Common myeloid progenitor, CD34-positive (primary cell): Measurements from ENCODE around the gene STYXL2.

Experiments
- CTCF ChIA-PET: fragments of 350-600 bp; sonication (Branson Sonifier 250); formaldehyde crosslinking; loops from one replicate; lab custom pipeline; 2021; ENCODE audit warnings: antibody characterized with exemption; lab: Charles Lee
- POLR2A ChIA-PET: fragments of 350-600 bp; sonication (Branson Sonifier 250); formaldehyde crosslinking; loops from one replicate; lab custom pipeline; 2021; ENCODE audit warnings: antibody characterized with exemption; lab: Charles Lee
- DNase-seq, 3 donors: peaks; one replicate each; pipeline versions ENCODE4 v3.0.0 to v3.0.0-alpha.2; 2013
- H3K27ac ChIP-seq, 2 experiments: 1 replicate in 1 of 2; 2 replicates in 1 of 2; pipeline ENCODE4 v1.7.0; 2013; ENCODE audit warnings: inconsistent platforms in 2 of 2, low read length in 2 of 2, mild to moderate bottlenecking in 2 of 2, low read depth in 1 of 2, moderate library complexity in 1 of 2; ENCODE audit not compliant: severe bottlenecking in 2 of 2, insufficient read depth in 1 of 2, poor library complexity in 1 of 2
- H3K27me3 ChIP-seq, 5 experiments: replicated peaks in 2 of 5; 1 replicate in 3 of 5; 2 replicates in 2 of 5; pipeline versions ENCODE4 v1.6.1 to v1.7.0; 2013; ENCODE audit warnings: low read length in 4 of 5, mild to moderate bottlenecking in 2 of 5, moderate library complexity in 2 of 5, inconsistent platforms in 1 of 5; ENCODE audit not compliant: insufficient read depth in 5 of 5, control insufficient read depth in 4 of 5
- H3K36me3 ChIP-seq, 4 experiments: 1 replicate in 2 of 4; 2 replicates in 2 of 4; pipeline versions ENCODE4 v1.6.1 to v1.7.0; 2013; ENCODE audit warnings: low read length in 3 of 4, control low read depth in 1 of 4, mild to moderate bottlenecking in 1 of 4; ENCODE audit not compliant: control insufficient read depth in 4 of 4, insufficient read depth in 4 of 4
- H3K4me1 ChIP-seq, 4 experiments: 1 replicate in 3 of 4; 2 replicates in 1 of 4; pipeline versions ENCODE4 v1.6.1 to v1.7.1; 2013; ENCODE audit warnings: low read length in 3 of 4, mild to moderate bottlenecking in 3 of 4, control low read depth in 1 of 4, inconsistent platforms in 1 of 4, moderate library complexity in 1 of 4; ENCODE audit not compliant: control insufficient read depth in 4 of 4, insufficient read depth in 4 of 4; ENCODE audit errors: control extremely low read depth in 1 of 4
- H3K4me3 ChIP-seq, 7 experiments: 1 replicate in 4 of 7; 2 replicates in 3 of 7; pipeline versions ENCODE4 v1.5.1 to v1.7.0; 2013; ENCODE audit warnings: mild to moderate bottlenecking in 7 of 7, low read length in 6 of 7, moderate library complexity in 6 of 7, inconsistent platforms in 2 of 7, low read depth in 2 of 7, control low read depth in 1 of 7; ENCODE audit not compliant: insufficient read depth in 4 of 7, control insufficient read depth in 1 of 7; ENCODE audit errors: extremely low read depth in 1 of 7
- H3K9me3 ChIP-seq, 5 experiments: 1 replicate in 4 of 5; 2 replicates in 1 of 5; pipeline versions ENCODE4 v1.6.1 to v1.7.1; 2013; ENCODE audit warnings: low read length in 4 of 5, mild to moderate bottlenecking in 2 of 5, inconsistent platforms in 1 of 5, low read depth in 1 of 5, moderate library complexity in 1 of 5; ENCODE audit not compliant: control insufficient read depth in 4 of 5, insufficient read depth in 2 of 5; ENCODE audit errors: control extremely low read depth in 1 of 5
- WGBS: methylation state at CpG from one replicate; pipeline ENCODE4 v1.1.5; 2013; ENCODE audit not compliant: insufficient coverage; 5-methylcytosine and 5-hydroxymethylcytosine counted together

Gene STYXL2

GRCh38 chr1:167065471-167065870 lies 28.4 kb upstream of the STYXL2 start:
- H3K4me3 ChIP-seq: no peak overlapping the region
- H3K36me3 ChIP-seq: peaks cover 0 to 15% (median 0%) of the 10 kb centered on the region in 4 experiments
- H3K27ac ChIP-seq: no peak overlapping the region
- WGBS: 93% methylated on average over 5 of the region's 8 CpGs
- no peaks in the 10 kb centered on the region for H3K9me3 ChIP-seq
- ChIA-PET POLR2A (no interaction called here), CTCF (interaction anchor here (0.8 to 18.3 kb wide), 7 partner anchors 18 to 469 kb away, joined by 3 to 666 read pairs (median 6); partner anchors contain the start of gene POU2F1)
- no peaks in the 10 kb centered on the region for H3K27me3 ChIP-seq
- DNase-seq: no peak
- peaks cover 0 to 5% (median 1%) of the 10 kb centered on the region in 4 experiments for H3K4me1 ChIP-seq

GRCh38 chr1:167066333-167067122 lies 27.3 kb upstream of the STYXL2 start:
- CTCF ChIA-PET: interaction anchor here (0.6 to 18.3 kb wide), 25 partner anchors 13 to 497 kb away, joined by 3 to 666 read pairs (median 4); partner anchors contain the start of genes GPA33 and POU2F1
- POLR2A ChIA-PET: no interaction called here

DNA sequence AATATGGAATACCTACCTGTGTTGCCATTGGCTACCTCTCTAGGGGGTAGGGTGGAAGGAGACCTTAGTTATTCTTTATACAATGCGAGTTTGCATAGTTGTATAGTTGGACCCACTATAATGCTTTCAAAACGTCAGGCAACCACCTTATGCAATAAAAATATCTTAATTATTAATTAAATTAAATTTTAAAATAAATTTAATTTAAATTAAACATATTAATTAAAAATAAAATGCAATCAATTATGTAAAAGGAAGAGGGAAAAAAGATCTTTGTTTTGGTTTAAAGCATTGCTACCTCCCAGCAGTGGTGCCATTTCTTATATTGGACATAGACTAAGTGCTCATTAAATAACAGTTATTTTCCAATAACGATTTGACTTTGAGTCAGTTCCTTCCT lies 26.0 kb upstream of the STYXL2 start:
- Histone ChIP-seq H3K9me3 (no peaks in the 10 kb centered on the region), H3K36me3 (peaks cover 0 to 25% (median 1%) of the 10 kb centered on the region in 4 experiments), H3K4me3 (no peak overlapping the region), H3K4me1 (peaks cover 0 to 5% (median 1%) of the 10 kb centered on the region in 4 experiments), H3K27me3 (no peaks in the 10 kb centered on the region), H3K27ac (no peak overlapping the region)
- no CpG with 5 or more reads among the region's 3 CpGs for WGBS
- POLR2A ChIA-PET: no interaction called here
- no peak for DNase-seq
- CTCF ChIA-PET: no interaction called here

More at GRCh38 chr1:167066333-167067122, 27.3 kb upstream of the STYXL2 start:
- peaks cover 0 to 25% (median 1%) of the 10 kb centered on the region in 4 experiments for H3K36me3 ChIP-seq
- WGBS: 23% methylated on average over 11 of the region's 31 CpGs
- no peaks in the 10 kb centered on the region for H3K27me3 ChIP-seq
- H3K27ac ChIP-seq: no peak overlapping the region
- H3K4me1 ChIP-seq: peaks cover 0 to 5% (median 1%) of the 10 kb centered on the region in 4 experiments
- DNase-seq: peak; percentile 59 to 68 (median 67)
- H3K9me3 ChIP-seq: no peaks in the 10 kb centered on the region
- H3K4me3 ChIP-seq: peak overlapping the region in 4 of 7 experiments; percentile 39 to 70 (median 54)

DNA sequence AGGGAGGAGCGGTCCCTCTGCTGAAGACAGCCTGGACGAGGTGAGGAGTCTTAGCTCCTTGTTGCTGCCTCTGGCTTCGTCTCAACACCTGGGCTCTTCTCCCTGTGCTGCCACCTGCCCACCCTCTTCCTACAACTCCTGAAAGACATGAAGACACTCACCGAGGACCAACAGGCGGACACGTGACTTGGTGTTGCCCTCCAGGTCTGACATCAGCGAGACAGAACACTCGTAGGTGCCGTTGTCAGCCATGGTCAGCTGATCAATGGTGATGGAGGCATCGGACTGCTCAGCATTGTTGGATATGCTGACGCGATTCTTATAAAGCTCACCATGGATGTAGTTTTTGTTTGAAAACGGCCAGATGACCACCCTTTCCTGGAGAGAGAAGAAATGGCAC lies 25.1 kb upstream of the STYXL2 start:
- POLR2A ChIA-PET: no interaction called here

GRCh38 chr1:167071286-167071685 lies 22.6 kb upstream of the STYXL2 start:
- 97% methylated on average over 7 of the region's 8 CpGs for WGBS
- ChIA-PET CTCF (interaction anchor here (1.5 kb wide), 2 partner anchors 11 to 52 kb away, joined by 3 to 4 read pairs; no protein-coding TSS in a partner anchor), POLR2A (no interaction called here)
- no peak for DNase-seq
- H3K4me3 ChIP-seq: no peak overlapping the region
- H3K4me1 ChIP-seq: peaks cover 0 to 9% (median 5%) of the 10 kb centered on the region in 4 experiments
- no peak overlapping the region for H3K27ac ChIP-seq
- H3K36me3 ChIP-seq: peaks cover 0 to 36% (median 1%) of the 10 kb centered on the region in 4 experiments
- no peaks in the 10 kb centered on the region for H3K9me3 ChIP-seq
- H3K27me3 ChIP-seq: no peaks in the 10 kb centered on the region

More for the DNA sequence above, 25.1 kb upstream of the STYXL2 start:
- WGBS: 97% methylated on average over 13 of the region's 13 CpGs
- no peak for DNase-seq
- H3K4me3 ChIP-seq: no peak overlapping the region
- no peak overlapping the region for H3K27ac ChIP-seq
- peaks cover 0 to 5% (median 1%) of the 10 kb centered on the region in 4 experiments for H3K4me1 ChIP-seq
- H3K27me3 ChIP-seq: no peaks in the 10 kb centered on the region
- H3K9me3 ChIP-seq: no peaks in the 10 kb centered on the region
- peaks cover 0 to 25% (median 1%) of the 10 kb centered on the region in 4 experiments for H3K36me3 ChIP-seq
- CTCF ChIA-PET: interaction anchor here (0.8 to 1.4 kb wide), 6 partner anchors 9 to 152 kb away, joined by 3 to 4 read pairs (median 3); partner anchors contain the start of gene POU2F1

DNA sequence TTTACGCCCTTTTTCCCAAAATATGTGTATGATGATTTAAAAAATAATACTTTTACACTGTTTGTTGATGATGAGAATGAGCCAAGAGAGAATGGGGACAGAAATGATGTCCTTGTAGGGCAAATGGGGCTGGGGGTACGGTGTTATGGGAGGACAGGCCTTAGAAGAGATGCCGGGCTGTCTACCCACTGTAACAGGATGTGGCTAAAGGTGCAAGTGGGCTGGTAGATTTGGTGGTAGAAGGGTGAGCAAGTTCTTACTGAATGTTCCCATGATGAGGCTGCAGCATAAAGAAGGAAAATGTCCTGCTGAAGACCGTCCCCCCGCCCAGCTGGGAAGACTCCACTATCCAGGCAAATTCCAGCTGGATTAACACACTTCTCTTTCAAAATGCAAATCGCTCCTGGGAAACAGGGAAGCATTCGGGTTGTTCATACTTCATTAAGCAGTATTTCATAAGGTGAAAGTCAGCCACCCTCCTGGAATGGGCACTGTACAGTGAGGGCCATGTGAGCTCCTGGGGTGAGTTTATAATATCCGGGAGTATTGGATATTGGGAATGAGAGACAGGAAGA lies 17.7 kb upstream of the STYXL2 start:
- CTCF ChIA-PET: interaction anchor here (0.7 kb wide), 1 partner anchor 166 kb away, joined by 3 read pairs; no protein-coding TSS in a partner anchor
- H3K27ac ChIP-seq: no peak overlapping the region
- POLR2A ChIA-PET: no interaction called here
- H3K4me3 ChIP-seq: no peak overlapping the region
- no peaks in the 10 kb centered on the region for H3K9me3 ChIP-seq
- DNase-seq: no peak
- H3K4me1 ChIP-seq: peaks cover 0 to 12% (median 6%) of the 10 kb centered on the region in 4 experiments
- no peaks in the 10 kb centered on the region for H3K27me3 ChIP-seq
- H3K36me3 ChIP-seq: peaks cover 0 to 16% (median under 1%) of the 10 kb centered on the region in 4 experiments
- 90% methylated on average over 5 of the region's 8 CpGs for WGBS
